Measurements from ENCODE around the gene CABLES2.

The CABLES2 gene

DNA sequence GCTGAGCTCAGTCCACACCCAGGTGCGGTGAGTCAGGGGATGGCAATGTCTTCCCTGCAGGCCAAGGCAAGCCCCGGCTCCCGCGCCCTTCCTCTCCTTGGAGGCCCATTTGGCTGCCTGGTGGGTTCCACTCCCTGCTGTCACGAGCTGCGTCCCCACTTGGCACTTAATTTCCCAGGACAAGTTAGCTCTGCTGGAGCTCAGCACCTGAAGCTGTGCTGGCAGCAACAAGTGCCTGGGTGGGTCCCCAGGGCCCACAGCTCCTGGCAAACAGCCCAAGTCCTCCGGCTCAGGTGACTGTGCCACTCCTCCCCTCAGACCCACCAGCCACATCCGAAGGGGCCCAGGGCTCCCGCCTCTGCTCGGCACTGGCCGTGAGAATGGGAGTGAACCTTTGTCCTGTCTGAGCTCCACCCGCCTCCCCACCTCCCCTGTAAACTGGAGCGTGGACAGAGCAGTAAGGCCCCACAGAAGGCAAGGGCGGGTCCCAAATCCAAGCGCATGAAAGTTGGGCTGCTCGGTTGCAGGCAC is 56.9 kb downstream of the CABLES2 start:
- no peak for DNase-seq (ENCODE audit: low spot score)

DNA sequence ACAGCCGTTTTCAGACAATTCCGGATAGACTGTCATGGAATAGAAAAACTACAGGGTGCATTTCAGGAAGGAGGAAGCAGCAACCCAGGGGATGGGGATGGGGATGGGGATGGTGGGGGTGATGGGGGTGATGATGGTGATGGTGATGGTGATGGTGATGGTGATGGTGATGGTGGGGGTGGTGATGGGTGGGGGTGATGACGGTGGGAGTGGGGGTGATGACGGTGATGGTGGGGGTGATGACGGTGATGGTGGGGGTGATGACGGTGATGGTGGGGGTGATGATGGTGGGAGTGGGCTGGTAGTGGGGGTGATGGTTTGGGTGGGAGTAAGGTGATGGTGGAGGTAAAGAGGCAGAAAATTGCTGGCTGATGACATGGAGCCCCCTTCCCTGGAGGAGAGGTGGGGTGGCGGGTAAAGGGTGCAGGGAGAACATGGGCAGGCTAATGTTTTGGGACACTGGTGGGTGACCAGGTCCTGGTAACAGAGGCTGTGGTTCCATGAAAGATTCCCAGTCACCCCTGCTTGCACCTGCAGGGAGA is 57.5 kb downstream of the CABLES2 start:
- no peak for DNase-seq (ENCODE audit: low spot score)

DNA sequence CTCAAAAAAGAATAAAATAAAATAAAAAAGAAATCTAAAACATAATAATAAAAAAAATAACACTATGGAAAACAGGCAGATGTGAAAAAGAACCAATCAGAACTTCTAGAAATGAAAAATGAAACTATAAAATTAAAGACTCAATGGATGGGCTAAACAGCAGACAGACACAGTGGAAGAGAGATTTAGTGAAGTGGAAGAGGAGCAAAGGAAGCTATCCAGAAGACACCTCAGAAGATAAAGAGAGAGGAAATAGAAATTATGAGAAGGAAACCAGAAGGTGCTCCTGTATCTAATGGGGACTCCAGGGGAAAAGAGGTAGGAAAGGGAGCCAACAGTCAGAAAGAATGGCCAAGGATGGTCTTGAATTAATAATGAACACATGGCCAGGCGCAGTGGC is 58.5 kb downstream of the CABLES2 start:
- no peak for DNase-seq (ENCODE audit: low spot score)

DNA sequence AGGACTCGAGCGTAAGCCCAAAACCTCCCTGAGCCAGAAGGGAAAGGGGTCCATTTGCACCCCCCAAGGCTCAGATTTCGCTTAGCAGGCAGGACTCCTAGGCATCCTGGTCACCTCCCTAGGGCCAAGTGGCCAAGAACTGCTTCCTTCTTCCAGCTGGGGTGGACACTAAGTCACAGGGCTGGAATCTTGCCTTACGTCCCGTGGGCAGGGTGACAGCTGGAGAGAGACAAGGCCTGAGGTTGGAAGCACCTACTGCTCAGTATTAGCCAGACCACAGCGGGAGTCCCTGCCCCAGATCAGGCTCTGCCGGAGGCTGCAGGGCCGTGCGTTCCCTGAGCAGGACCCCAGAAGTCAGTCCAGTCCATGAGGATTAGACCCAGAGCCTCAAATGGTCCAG is 59.6 kb downstream of the CABLES2 start:
- DNase-seq (ENCODE audit: low spot score): no peak

DNA sequence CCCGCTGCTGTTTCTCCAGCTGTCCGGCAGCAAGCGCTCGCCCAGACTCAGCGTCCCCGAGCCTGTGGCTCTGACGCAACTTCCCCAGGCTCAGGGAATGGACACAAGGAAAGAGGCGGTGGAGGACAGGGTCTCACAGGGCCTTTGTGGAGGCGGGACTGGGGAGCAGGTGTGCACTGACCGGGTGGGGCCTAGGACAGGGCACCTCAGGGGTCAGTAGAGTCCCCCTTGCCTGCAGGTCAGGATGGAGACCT is 60.0 kb downstream of the CABLES2 start:
- DNase-seq (ENCODE audit: low spot score): no peak

DNA sequence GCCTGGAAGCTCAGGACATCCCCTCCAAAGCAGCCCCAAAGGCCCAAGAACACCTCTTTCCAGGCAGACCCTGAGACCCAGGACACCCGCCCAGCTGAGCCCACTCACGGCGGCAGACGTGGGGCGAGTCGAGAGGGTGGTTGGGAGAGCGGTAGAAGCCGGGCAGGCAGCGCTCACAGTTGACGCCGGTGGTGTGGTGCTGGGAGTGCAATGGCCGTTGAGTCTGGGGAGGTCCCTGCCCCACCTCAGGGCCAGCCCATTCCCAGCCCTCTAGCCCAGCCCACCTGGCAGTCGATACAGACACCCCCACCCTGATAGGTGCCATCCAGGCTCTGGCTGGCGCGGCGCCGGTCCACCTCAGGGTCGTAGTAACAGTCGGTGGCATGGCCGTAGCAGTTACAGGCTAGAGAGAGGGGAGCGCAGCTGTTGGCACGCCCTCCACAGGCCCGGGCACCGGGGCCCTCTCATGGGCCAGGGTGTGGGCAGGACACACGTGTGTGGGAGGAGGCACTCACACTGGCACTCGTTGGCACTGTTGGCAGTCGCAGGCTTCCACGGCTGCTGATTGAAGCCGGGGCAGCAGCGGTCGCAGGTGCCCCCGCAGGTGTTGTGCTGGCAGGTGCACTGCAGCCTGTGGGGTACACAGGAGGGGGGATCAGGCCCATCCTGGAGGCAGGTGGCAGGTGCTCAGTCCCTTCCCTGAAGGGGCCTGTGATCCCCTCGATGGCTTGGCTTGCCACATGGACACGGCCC is 60.5 kb downstream of the CABLES2 start:
- DNase-seq (ENCODE audit: low spot score): no peak

DNA sequence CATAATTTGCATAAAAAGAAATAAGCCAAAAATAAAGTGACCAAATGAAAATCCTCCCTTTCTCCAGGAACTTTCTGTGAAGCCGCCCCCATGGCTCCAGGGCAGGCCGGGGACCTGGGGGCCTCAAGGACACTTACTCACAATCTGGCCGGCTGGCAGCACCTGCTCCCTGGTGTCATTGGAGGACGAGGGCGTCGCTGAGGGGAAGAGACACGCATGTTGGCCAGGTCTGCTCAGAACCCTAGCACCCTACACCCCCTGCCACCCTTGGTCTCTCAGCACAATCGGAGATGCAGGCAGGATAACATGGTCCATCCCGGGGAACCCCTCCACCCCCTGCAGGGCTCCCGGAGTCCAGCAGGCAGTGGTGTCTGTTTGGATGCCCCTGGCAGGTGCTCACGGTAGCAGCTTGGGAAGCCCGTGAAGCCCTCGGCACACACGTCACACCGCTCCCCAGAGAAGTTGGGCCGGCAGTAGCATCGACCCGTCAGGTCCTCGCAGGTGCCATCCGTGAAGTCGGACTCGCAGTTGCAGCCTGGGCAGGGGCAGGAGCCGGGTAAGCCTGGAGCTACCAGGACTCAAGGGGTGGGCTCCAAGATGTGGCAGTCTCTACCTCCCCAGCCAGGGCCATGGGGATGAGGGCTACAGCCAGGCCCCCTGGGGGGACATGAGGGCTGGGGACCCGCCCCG is 61.3 kb downstream of the CABLES2 start:
- no peak for DNase-seq (ENCODE audit: low spot score)

DNA sequence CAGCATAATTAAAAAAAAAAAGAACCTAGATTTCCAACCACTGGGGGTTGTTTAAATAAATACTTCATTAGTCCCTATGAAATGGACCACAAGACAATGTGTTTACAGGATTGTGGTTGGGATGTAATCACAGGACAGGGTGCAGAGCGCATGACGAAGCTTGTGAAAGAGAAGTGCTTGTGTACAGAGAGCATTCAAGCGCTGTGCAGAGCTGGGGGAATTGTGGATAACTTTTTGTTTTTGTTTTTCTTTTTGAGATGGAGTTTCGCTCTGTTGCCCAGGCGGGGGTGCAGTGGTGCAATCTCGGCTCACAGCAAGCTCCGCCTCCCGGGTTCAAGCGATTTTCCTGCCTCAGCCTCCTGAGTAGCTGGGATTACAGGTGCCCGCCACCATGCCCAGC is 62.3 kb downstream of the CABLES2 start:
- DNase-seq (ENCODE audit: low spot score): no peak

DNA sequence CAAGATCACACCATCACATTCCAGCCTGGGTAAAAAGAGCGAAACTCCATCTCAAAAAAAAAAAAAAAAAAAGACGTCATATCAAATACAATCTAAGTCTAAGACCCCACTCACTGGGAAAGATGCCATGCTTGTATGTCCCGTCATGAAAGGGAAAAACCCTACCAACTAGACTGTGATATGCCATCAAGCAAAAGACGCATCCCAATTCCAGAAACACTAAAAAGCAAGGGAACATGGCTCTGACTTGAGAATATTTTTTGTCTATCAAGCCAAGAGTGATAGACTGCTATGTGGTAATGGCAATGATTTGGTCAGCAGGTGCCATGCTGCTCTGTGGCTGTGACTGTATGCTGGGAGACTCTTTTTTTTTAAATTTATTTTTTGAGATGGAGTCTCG is 63.0 kb downstream of the CABLES2 start:
- no peak for DNase-seq (ENCODE audit: low spot score)

DNA sequence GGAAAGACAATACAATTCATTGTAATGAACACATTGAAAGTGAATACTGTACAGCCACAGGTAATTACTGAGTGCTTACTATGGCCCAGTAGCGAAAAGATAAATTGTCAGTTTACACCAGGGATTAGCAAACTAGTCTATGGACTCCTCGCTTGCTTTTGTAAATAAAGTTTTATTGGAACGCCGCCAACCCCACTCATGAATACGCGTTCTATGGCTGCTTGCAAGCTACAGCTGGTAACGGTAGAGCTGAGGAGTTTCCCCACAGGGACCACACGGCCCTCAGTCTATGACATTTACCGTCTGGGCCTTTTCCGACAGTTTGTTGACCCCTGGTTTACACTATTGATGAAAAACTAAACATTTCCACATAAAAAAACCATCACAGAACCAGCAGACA is 64.2 kb downstream of the CABLES2 start:
- no peak for DNase-seq (ENCODE audit: low spot score)

DNA sequence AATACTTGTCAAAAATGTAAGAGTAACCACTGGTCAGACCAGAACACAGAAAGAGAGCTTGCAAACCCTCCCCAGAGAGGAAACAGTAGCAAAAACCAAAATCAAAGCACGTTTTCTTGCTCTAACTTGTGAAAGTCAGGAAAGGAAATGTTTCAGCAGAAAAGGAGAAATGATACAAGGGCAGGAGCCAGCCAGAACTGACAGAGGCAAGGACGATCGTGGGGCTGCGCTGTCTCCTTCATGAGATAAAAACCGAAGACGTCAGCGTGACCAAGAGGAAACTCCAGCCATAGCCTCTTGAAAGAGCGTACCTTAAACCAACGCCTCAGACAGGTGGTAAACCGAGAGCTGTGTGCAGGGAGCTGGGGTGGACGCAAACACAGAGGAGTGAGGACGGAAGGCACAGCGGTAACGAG is 67.4 kb downstream of the CABLES2 start:
- no peak for DNase-seq (ENCODE audit: low spot score)

Measured in RKO (cell line).